Keratinocyte (primary cell): ENCODE data around the gene DCN. TPM values are rescaled to one million over a fixed set of nuclear protein-coding genes. Genes with fewer than 3 reads are reported as not detected.
A peak's percentile ranks its signal among the peaks of the same experiment; 100 is the strongest.

ENCODE experiments used
- DNase-seq: peaks from one replicate; pipeline ENCODE4 v3.0.0-alpha.2; 2011; ENCODE audit warnings: low read depth, missing footprints, low spot score
- FAIRE-seq: peaks from 2 replicates; lab custom pipeline; 2011; peaks lifted over from hg19 to GRCh38; lab: Jason Lieb, UNC
- H2AFZ ChIP-seq: 2 replicates; pipeline ENCODE4 v1.6.0; 2012; ENCODE audit warnings: low read length, control low read depth, inconsistent platforms; ENCODE audit not compliant: control insufficient read depth
- H3K27ac ChIP-seq: 2 replicates; pipeline ENCODE4 v1.5.1; 2011; ENCODE audit warnings: low read length; ENCODE audit not compliant: control insufficient read depth, insufficient read depth
- H3K27me3 ChIP-seq: 3 replicates; pipeline ENCODE4 v1.6.0; 2011; ENCODE audit warnings: low read length; ENCODE audit not compliant: control insufficient read depth, insufficient read depth; ENCODE audit errors: extremely low read depth
- H3K36me3 ChIP-seq, 2 experiments: 2 replicates in 1 of 2; 3 replicates in 1 of 2; pipeline ENCODE4 v1.5.1; 2011; ENCODE audit warnings: low read length in 2 of 2, mild to moderate bottlenecking in 1 of 2; ENCODE audit not compliant: control insufficient read depth in 2 of 2, insufficient read depth in 2 of 2; ENCODE audit errors: extremely low read depth in 1 of 2
- H3K4me1 ChIP-seq: 3 replicates; pipeline ENCODE4 v1.5.1; 2011; ENCODE audit warnings: low read length; ENCODE audit not compliant: control insufficient read depth, insufficient read depth; ENCODE audit errors: extremely low read depth
- H3K4me2 ChIP-seq: 3 replicates; pipeline ENCODE4 v1.6.0; 2011; ENCODE audit warnings: low read depth, low read length; ENCODE audit not compliant: control insufficient read depth, insufficient read depth; ENCODE audit errors: extremely low read depth
- H3K4me3 ChIP-seq, 3 experiments: fragments of 200-600 bp in 1 of 3; sonication (generic) in 1 of 3; 2 replicates in 2 of 3; 3 replicates in 1 of 3; pipeline ENCODE4 v1.5.1; 2011 to 2016; ENCODE audit warnings: low read length in 3 of 3, mild to moderate bottlenecking in 3 of 3, control low read depth in 2 of 3, inconsistent platforms in 1 of 3, low read depth in 1 of 3, mixed read lengths in 1 of 3, mixed run types in 1 of 3, moderate library complexity in 1 of 3; ENCODE audit not compliant: control insufficient read depth in 2 of 3, insufficient read depth in 2 of 3; ENCODE audit errors: extremely low read depth in 1 of 3
- H3K79me2 ChIP-seq: 2 replicates; pipeline ENCODE4 v1.6.0; 2012; ENCODE audit warnings: low read length; ENCODE audit not compliant: control insufficient read depth, insufficient read depth
- H3K9ac ChIP-seq: 3 replicates; pipeline ENCODE4 v1.6.0; 2011; ENCODE audit warnings: low read length; ENCODE audit not compliant: control insufficient read depth, insufficient read depth; ENCODE audit errors: extremely low read depth
- H3K9me1 ChIP-seq: 3 replicates; pipeline ENCODE4 v1.6.0; 2011; ENCODE audit warnings: low read length; ENCODE audit not compliant: control insufficient read depth, insufficient read depth; ENCODE audit errors: extremely low read depth
- H3K9me3 ChIP-seq: 2 replicates; pipeline ENCODE4 v1.5.1; 2012; ENCODE audit warnings: low read depth, low read length; ENCODE audit not compliant: control insufficient read depth
- H4K20me1 ChIP-seq: 3 replicates; pipeline ENCODE4 v1.6.0; 2011; ENCODE audit warnings: low read length; ENCODE audit not compliant: control insufficient read depth, insufficient read depth; ENCODE audit errors: extremely low read depth
- CTCF ChIP-seq, 3 experiments: IDR thresholded peaks in 1 of 3; conservative IDR thresholded peaks in 1 of 3; optimal IDR thresholded peaks in 1 of 3; 2 replicates in 2 of 3; 3 replicates in 1 of 3; pipeline versions ENCODE3 to v1.5.1; 2011; ENCODE audit warnings: low read length in 3 of 3, mild to moderate bottlenecking in 3 of 3, moderate library complexity in 2 of 3, control low read depth in 1 of 3, inconsistent platforms in 1 of 3; ENCODE audit not compliant: insufficient read depth in 2 of 3; ENCODE audit errors: extremely low read depth in 1 of 3
- EZH2 ChIP-seq: IDR thresholded peaks from one replicate; pipeline ENCODE4 v1.6.1; 2012; ENCODE audit warnings: inconsistent platforms, mild to moderate bottlenecking, low read length, moderate library complexity
- dilution Hi-C: fragments of 300-500 bp; cut with MboI; formaldehyde crosslinking; loops from one replicate; pipeline ENCODE4 v1.7.0; 2020; ENCODE audit warnings: low sequenced_read_pairs; ENCODE audit not compliant: extremely low pct_ligation_motif_present
- polyA plus RNA-seq, 5 experiments: library from polyadenylated mRNA; depleted of rRNA in 3 of 5; stranded (reverse) in 3 of 5; stranded (forward) in 1 of 5; unstranded in 1 of 5; fragments of >200 nt; gene quantifications; 1 replicate in 1 of 5; 2 replicates in 3 of 5; 3 replicates in 1 of 5; pipeline versions ENCODE4 v1.2.1 to v1.2.3, GENCODE V29; 2011 to 2012; ENCODE audit warnings: missing spikeins in 2 of 5, low read depth in 1 of 5, low replicate concordance in 1 of 5

Gene DCN
- polyA plus RNA-seq, 1 donor (not counting 4 experiments of a cell fraction or from before 2014, with no cell fraction given) = 2.5 TPM

- TF ChIP-seq CTCF (optimal IDR thresholded peaks at IDR 0.05 in 1 of 3, IDR thresholded peaks at IDR 0.05 in 1 of 3, conservative IDR thresholded peaks at IDR 0.05 in 1 of 3; ENCODE audit: extremely low read depth in 1 of 3, insufficient read depth in 2 of 3, low read length in 3 of 3) (no peak), EZH2 (no peak)
- H3K27ac ChIP-seq = no peak overlapping the region
- H2AFZ ChIP-seq = no peak overlapping the region
- H3K79me2 ChIP-seq = no peaks in the 10 kb centered on the region
- no peak overlapping the region for H3K4me2 ChIP-seq
- FAIRE-seq (no peak), DNase-seq (no peak)
- H3K4me3 ChIP-seq = no peak overlapping the region
- no peaks in the 10 kb centered on the region for H3K27me3 ChIP-seq
- no peaks in the 10 kb centered on the region for H3K9me3 ChIP-seq
- no peak overlapping the region for H3K9ac ChIP-seq
- dilution Hi-C loops = no loop called here
- peaks cover 18% of the 10 kb centered on the region for H3K4me1 ChIP-seq
- H3K36me3 ChIP-seq = no peaks in the 10 kb centered on the region
- no peaks in the 10 kb centered on the region for H3K9me1 ChIP-seq
- H4K20me1 ChIP-seq = no peaks in the 10 kb centered on the region
Observed at GRCh38 chr12:91183551-91183950, 934 bp upstream of the DCN start.

- H3K36me3 ChIP-seq = no peaks in the 10 kb centered on the region
- no peak overlapping the region for H3K4me3 ChIP-seq
- DNase-seq (no peak), FAIRE-seq (peak; percentile 43)
- no peaks in the 10 kb centered on the region for H3K9me3 ChIP-seq
- H2AFZ ChIP-seq = peak overlapping the region; percentile 74
- H3K4me2 ChIP-seq = peak overlapping the region; percentile 29
- TF ChIP-seq CTCF (optimal IDR thresholded peaks at IDR 0.05 in 1 of 3, IDR thresholded peaks at IDR 0.05 in 1 of 3, conservative IDR thresholded peaks at IDR 0.05 in 1 of 3; ENCODE audit: extremely low read depth in 1 of 3, insufficient read depth in 2 of 3, low read length in 3 of 3) (no peak), EZH2 (no peak)
- H3K9ac ChIP-seq = no peak overlapping the region
- no peaks in the 10 kb centered on the region for H4K20me1 ChIP-seq
- no peaks in the 10 kb centered on the region for H3K79me2 ChIP-seq
- H3K4me1 ChIP-seq = peaks cover 23% of the 10 kb centered on the region
- no peak overlapping the region for H3K27ac ChIP-seq
- H3K27me3 ChIP-seq = no peaks in the 10 kb centered on the region
- dilution Hi-C loops = no loop called here
- H3K9me1 ChIP-seq = no peaks in the 10 kb centered on the region
Observed at GRCh38 chr12:91180582-91181395, 1.8 kb downstream of the DCN start.
